ENCODE results near the gene EMCN.

The EMCN gene

DNA sequence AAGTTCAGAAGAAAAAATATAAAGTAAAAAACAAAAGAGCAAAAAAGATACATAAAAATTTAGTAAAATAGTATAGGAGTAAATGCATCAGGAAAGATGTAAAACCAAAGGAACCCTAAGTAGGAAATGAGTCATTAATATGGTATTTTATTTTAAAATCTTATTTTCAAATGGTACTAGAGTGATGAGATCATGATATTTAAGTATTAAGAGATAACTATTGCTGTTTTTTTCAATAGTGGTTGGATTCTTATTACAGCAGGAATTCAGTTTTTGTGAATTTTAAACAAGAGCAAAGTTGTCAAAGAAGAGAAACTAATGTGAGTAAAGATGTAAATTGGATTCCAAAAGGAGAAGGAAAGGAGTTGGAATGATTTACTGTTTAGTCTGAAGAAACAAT is 20.0 kb downstream of the EMCN start:
- TF ChIP-seq, protein P1, sequence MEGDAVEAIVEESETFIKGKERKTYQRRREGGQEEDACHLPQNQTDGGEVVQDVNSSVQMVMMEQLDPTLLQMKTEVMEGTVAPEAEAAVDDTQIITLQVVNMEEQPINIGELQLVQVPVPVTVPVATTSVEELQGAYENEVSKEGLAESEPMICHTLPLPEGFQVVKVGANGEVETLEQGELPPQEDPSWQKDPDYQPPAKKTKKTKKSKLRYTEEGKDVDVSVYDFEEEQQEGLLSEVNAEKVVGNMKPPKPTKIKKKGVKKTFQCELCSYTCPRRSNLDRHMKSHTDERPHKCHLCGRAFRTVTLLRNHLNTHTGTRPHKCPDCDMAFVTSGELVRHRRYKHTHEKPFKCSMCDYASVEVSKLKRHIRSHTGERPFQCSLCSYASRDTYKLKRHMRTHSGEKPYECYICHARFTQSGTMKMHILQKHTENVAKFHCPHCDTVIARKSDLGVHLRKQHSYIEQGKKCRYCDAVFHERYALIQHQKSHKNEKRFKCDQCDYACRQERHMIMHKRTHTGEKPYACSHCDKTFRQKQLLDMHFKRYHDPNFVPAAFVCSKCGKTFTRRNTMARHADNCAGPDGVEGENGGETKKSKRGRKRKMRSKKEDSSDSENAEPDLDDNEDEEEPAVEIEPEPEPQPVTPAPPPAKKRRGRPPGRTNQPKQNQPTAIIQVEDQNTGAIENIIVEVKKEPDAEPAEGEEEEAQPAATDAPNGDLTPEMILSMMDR (IDR thresholded peaks at IDR 0.05; ENCODE audit: borderline replicate concordance, control extremely low read depth, extremely low read depth, insufficient read depth, missing control alignments), result no peak
- in situ Hi-C loops (cut with MboI; ENCODE audit: low sequenced_read_pairs, unreplicated experiment), result no loop called here
- DNase-seq (ENCODE audit: low spot score), result no peak

DNA sequence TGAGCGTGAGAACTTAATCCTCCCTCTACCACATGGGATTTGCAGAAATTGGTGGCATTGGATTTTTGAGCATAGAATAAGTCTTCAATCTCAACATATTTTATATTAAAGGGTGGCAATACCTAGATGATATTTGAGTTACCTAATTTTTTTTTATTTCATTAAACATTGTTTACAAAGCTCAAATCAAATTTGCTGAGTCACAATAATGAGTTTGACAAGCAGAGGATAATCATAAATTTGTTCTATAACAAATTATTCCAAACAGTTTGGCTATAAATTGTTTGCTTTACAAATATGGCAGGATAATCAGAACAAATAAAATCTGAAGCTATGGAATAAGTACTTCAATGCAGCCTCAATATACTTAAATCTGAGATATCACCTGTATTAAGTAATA is 22.7 kb downstream of the EMCN start:
- TF ChIP-seq, protein P1 (IDR thresholded peaks at IDR 0.05; ENCODE audit: borderline replicate concordance, control extremely low read depth, extremely low read depth, insufficient read depth, missing control alignments), result no peak
- no peak for DNase-seq (ENCODE audit: low spot score)
- in situ Hi-C loops (cut with MboI; ENCODE audit: low sequenced_read_pairs, unreplicated experiment), result no loop called here

DNA sequence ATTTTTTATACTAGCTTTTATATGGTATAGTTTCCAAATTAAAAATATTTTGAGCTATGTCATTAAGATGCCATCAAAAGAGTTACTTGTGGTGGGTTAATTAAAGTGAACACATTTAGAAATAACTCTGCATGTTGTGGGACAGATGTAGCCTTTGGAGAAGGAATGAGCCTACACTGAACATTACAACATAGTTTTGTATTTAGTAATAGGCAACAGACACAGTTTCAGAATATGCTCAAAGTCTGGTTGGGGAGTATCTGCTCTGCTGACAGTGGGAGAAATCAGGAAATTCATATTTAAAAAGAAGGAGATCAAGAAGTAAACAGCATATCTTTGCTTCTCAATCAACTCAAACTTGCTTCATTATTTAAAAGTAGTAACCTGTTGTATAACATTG is 23.7 kb downstream of the EMCN start:
- in situ Hi-C loops (cut with MboI; ENCODE audit: low sequenced_read_pairs, unreplicated experiment), result no loop called here
- TF ChIP-seq, protein P1 (IDR thresholded peaks at IDR 0.05; ENCODE audit: borderline replicate concordance, control extremely low read depth, extremely low read depth, insufficient read depth, missing control alignments), result no peak

DNA sequence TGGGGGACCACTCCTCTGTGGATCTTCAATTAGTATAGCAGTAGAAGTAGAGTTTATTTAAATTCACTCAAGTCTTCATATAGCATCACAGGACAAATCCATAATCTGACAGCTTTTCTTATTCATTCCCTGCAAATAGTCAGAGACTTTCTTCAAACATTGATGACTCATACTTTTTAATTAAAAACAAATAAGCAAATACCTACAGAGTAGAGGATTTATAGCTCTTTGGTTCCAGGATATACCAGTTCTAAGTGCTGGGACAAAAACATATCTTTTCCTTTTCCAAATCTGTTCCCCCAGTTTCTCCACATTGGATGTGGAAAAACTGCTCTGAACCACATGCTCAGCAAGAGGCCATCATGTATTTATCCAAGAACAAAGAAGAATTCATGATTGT is 24.1 kb downstream of the EMCN start:
- no peak for DNase-seq (ENCODE audit: low spot score)
- TF ChIP-seq, protein P1 (IDR thresholded peaks at IDR 0.05; ENCODE audit: borderline replicate concordance, control extremely low read depth, extremely low read depth, insufficient read depth, missing control alignments), result no peak
- in situ Hi-C loops (cut with MboI; ENCODE audit: low sequenced_read_pairs, unreplicated experiment), result no loop called here

More for the DNA sequence above, 23.7 kb downstream of the EMCN start:
- DNase-seq (ENCODE audit: low spot score), result no peak

DNA sequence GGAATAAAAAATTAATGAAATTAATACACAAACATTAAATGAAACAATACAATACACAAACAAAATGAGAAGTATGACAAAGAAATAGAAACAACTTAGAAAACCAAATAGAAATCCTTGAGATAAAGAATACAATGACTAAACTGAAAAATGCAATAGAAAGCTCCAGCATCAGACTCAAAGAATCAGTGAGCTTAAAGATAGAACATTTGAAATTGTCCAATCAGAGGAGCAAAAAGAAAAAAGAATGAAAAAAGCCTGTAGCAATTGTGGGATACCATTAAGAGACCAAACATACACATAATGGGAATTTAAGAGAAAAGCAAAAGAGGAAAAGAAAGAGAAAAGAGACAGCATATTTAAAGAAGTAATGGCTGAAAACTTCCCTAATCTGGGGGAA is 25.7 kb downstream of the EMCN start:
- no peak for DNase-seq (ENCODE audit: low spot score)
- TF ChIP-seq, protein P1 (IDR thresholded peaks at IDR 0.05; ENCODE audit: borderline replicate concordance, control extremely low read depth, extremely low read depth, insufficient read depth, missing control alignments), result no peak
- in situ Hi-C loops (cut with MboI; ENCODE audit: low sequenced_read_pairs, unreplicated experiment), result no loop called here

DNA sequence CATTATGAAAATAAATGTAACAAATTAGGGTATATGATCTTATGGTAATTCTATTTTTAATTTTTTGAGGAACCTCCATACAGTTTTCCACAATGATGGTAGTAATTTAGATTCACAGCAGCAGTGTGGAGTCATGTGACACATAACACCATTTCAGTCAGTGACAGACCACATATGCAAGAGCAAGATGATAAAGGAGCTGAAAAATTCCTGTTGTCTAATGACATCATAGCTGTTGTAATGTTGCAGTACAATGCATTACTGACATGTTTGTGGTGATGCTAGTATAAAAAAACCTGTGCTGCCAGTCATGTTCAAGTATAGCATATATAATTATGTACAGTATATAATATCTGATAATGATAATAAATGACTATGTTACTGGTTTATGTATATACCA is 28.5 kb downstream of the EMCN start:
- DNase-seq (ENCODE audit: low spot score), result no peak
- in situ Hi-C loops (cut with MboI; ENCODE audit: low sequenced_read_pairs, unreplicated experiment), result no loop called here

More for the DNA sequence above, 28.5 kb downstream of the EMCN start:
- TF ChIP-seq, protein P1 (IDR thresholded peaks at IDR 0.05; ENCODE audit: borderline replicate concordance, control extremely low read depth, extremely low read depth, insufficient read depth, missing control alignments), result no peak
